ENCODE measurements around the gene DLGAP1. TPM values are rescaled to one million over a fixed set of nuclear protein-coding genes. Genes with fewer than 3 reads are reported as not detected.

DLGAP1 gene
- total and polyA plus RNA-seq, 2 experiments from 2014 or later = 17.0 to 48.5 TPM

DNA sequence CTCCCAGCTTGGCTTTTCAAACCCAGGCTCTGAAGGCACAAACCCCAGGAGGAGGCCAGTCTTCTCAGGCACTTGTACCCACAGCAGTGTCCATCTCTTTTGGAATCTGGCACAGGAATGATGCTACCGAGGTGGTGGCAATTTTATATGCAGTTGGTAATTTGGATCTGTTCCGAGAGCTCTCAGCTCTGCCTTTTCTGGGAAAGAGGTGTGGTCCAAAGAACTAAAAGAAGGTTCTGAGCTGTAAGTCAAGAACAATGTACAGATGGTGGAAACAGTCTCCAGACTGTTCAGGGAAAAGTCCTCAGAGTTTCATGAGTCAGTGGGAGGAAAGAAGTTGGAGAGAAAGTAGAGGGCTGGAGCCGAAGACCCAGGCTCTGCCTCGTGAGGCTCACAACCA is 651.8 kb downstream of the DLGAP1 start:
- Histone ChIP-seq H3K79me2 (replicated peaks; ENCODE audit: insufficient read depth) (no peaks in the 10 kb centered on the region), H3K4me1 (ENCODE audit: insufficient read depth) (peaks cover 20% of the 10 kb centered on the region), H3K9me2 (ENCODE audit: insufficient read depth) (no peaks in the 10 kb centered on the region), H3K36me3 (ENCODE audit: insufficient read depth) (no peaks in the 10 kb centered on the region), H2AFZ (no peak overlapping the region), H4K20me1 (replicated peaks; ENCODE audit: insufficient read depth) (no peaks in the 10 kb centered on the region), H3K27ac (ENCODE audit: low read depth) (no peak overlapping the region), H3K4me2 (no peak overlapping the region), H3K27me3 (ENCODE audit: insufficient read depth) (no peaks in the 10 kb centered on the region), H3K4me3 (no peak overlapping the region), H3F3A (replicated peaks; ENCODE audit: low read depth) (no peaks in the 10 kb centered on the region)
- TF ChIP-seq, protein P1, sequence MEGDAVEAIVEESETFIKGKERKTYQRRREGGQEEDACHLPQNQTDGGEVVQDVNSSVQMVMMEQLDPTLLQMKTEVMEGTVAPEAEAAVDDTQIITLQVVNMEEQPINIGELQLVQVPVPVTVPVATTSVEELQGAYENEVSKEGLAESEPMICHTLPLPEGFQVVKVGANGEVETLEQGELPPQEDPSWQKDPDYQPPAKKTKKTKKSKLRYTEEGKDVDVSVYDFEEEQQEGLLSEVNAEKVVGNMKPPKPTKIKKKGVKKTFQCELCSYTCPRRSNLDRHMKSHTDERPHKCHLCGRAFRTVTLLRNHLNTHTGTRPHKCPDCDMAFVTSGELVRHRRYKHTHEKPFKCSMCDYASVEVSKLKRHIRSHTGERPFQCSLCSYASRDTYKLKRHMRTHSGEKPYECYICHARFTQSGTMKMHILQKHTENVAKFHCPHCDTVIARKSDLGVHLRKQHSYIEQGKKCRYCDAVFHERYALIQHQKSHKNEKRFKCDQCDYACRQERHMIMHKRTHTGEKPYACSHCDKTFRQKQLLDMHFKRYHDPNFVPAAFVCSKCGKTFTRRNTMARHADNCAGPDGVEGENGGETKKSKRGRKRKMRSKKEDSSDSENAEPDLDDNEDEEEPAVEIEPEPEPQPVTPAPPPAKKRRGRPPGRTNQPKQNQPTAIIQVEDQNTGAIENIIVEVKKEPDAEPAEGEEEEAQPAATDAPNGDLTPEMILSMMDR (conservative IDR thresholded peaks at IDR 0.05; ENCODE audit: low read depth in 2 of 2) = no peak
- TF ChIP-seq ZNF114 (CRISPR knock-in tag; IDR thresholded peaks at IDR 0.05) (no peak), ZNF331 (CRISPR knock-in tag; IDR thresholded peaks at IDR 0.05; ENCODE audit: low read depth) (no peak), REST (IDR thresholded peaks at IDR 0.05; ENCODE audit: unreplicated experiment) (no peak), NANOG (IDR thresholded peaks at IDR 0.05; ENCODE audit: borderline replicate concordance) (no peak), EZH2 (IDR thresholded peaks at IDR 0.05; ENCODE audit: low read depth, unreplicated experiment) (no peak), STAT1 (IDR thresholded peaks at IDR 0.05; ENCODE audit: unreplicated experiment) (no peak), POLR2AphosphoS5 (IDR thresholded peaks at IDR 0.05; ENCODE audit: low read depth) (no peak), ETS1 (IDR thresholded peaks at IDR 0.05) (no peak), JUNB (IDR thresholded peaks at IDR 0.05; ENCODE audit: unreplicated experiment) (no peak), CREB1 (CRISPR knock-in tag; IDR thresholded peaks at IDR 0.05; ENCODE audit: low read depth) (no peak), EZH2phosphoT487 (IDR thresholded peaks at IDR 0.05; ENCODE audit: unreplicated experiment) (no peak)
- TF ChIP-seq, protein P2, sequence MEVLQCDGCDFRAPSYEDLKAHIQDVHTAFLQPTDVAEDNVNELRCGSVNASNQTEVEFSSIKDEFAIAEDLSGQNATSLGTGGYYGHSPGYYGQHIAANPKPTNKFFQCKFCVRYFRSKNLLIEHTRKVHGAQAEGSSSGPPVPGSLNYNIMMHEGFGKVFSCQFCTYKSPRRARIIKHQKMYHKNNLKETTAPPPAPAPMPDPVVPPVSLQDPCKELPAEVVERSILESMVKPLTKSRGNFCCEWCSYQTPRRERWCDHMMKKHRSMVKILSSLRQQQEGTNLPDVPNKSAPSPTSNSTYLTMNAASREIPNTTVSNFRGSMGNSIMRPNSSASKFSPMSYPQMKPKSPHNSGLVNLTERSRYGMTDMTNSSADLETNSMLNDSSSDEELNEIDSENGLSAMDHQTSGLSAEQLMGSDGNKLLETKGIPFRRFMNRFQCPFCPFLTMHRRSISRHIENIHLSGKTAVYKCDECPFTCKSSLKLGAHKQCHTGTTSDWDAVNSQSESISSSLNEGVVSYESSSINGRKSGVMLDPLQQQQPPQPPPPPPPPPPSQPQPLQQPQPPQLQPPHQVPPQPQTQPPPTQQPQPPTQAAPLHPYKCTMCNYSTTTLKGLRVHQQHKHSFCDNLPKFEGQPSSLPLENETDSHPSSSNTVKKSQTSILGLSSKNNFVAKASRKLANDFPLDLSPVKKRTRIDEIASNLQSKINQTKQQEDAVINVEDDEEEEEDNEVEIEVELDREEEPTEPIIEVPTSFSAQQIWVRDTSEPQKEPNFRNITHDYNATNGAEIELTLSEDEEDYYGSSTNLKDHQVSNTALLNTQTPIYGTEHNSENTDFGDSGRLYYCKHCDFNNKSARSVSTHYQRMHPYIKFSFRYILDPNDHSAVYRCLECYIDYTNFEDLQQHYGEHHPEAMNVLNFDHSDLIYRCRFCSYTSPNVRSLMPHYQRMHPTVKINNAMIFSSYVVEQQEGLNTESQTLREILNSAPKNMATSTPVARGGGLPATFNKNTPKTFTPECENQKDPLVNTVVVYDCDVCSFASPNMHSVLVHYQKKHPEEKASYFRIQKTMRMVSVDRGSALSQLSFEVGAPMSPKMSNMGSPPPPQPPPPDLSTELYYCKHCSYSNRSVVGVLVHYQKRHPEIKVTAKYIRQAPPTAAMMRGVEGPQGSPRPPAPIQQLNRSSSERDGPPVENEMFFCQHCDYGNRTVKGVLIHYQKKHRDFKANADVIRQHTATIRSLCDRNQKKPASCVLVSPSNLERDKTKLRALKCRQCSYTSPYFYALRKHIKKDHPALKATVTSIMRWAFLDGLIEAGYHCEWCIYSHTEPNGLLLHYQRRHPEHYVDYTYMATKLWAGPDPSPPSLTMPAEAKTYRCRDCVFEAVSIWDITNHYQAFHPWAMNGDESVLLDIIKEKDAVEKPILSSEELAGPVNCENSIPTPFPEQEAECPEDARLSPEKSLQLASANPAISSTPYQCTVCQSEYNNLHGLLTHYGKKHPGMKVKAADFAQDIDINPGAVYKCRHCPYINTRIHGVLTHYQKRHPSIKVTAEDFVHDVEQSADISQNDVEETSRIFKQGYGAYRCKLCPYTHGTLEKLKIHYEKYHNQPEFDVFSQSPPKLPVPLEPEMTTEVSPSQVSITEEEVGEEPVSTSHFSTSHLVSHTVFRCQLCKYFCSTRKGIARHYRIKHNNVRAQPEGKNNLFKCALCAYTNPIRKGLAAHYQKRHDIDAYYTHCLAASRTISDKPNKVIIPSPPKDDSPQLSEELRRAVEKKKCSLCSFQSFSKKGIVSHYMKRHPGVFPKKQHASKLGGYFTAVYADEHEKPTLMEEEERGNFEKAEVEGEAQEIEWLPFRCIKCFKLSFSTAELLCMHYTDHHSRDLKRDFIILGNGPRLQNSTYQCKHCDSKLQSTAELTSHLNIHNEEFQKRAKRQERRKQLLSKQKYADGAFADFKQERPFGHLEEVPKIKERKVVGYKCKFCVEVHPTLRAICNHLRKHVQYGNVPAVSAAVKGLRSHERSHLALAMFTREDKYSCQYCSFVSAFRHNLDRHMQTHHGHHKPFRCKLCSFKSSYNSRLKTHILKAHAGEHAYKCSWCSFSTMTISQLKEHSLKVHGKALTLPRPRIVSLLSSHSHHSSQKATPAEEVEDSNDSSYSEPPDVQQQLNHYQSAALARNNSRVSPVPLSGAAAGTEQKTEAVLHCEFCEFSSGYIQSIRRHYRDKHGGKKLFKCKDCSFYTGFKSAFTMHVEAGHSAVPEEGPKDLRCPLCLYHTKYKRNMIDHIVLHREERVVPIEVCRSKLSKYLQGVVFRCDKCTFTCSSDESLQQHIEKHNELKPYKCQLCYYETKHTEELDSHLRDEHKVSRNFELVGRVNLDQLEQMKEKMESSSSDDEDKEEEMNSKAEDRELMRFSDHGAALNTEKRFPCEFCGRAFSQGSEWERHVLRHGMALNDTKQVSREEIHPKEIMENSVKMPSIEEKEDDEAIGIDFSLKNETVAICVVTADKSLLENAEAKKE (CRISPR knock-in tag; IDR thresholded peaks at IDR 0.05) = no peak
- DNase-seq (ENCODE audit: low spot score) (no peak), ATAC-seq (no peak)
- Mint-ChIP-seq H3K27ac (no peak overlapping the region), H3K9me3 (no peaks in the 10 kb centered on the region), H3K4me3 (no peak overlapping the region), H3K27me3 (ENCODE audit: insufficient read depth, low read depth, poor library complexity) (peaks cover 3% of the 10 kb centered on the region), H3K4me1 (no peaks in the 10 kb centered on the region), H3K36me3 (ENCODE audit: low read depth) (no peaks in the 10 kb centered on the region)

All from GM23338 (cell line).